ENCODE data around the gene ZFP36L1.

DNA sequence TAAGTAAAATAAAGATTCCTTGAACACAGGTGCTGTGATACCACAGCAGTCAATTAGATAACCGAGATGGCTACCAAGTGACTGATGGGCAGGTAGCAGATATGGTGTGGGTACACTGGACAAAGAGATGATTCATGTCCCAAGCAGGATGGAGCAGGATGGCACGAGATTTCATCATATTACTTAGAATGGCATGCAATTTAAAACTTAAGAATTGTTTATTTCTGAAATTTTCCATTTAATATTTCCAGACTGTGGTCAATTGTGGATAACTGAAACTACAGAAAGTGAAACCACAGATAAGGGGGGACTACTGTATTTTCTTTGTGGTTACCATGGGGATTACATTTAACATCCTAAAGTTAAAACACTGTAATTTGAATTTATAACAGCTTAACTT, 7.5 kb upstream of the ZFP36L1 start:
- TF ChIP-seq, protein P1, sequence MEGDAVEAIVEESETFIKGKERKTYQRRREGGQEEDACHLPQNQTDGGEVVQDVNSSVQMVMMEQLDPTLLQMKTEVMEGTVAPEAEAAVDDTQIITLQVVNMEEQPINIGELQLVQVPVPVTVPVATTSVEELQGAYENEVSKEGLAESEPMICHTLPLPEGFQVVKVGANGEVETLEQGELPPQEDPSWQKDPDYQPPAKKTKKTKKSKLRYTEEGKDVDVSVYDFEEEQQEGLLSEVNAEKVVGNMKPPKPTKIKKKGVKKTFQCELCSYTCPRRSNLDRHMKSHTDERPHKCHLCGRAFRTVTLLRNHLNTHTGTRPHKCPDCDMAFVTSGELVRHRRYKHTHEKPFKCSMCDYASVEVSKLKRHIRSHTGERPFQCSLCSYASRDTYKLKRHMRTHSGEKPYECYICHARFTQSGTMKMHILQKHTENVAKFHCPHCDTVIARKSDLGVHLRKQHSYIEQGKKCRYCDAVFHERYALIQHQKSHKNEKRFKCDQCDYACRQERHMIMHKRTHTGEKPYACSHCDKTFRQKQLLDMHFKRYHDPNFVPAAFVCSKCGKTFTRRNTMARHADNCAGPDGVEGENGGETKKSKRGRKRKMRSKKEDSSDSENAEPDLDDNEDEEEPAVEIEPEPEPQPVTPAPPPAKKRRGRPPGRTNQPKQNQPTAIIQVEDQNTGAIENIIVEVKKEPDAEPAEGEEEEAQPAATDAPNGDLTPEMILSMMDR (IDR thresholded peaks at IDR 0.05), result no peak
- no peak for TF ChIP-seq POLR2A (IDR thresholded peaks at IDR 0.05)
